GM21423 (cell line): Measurements from ENCODE around the gene HIBCH.
"Not testable (repeated sequence)": the region's sequence is repeated elsewhere in the genome, so short reads cannot be mapped to it uniquely, and the experiment has no call there.

Experiments
- ATAC-seq: cut with Tn5 transposase; IDR thresholded peaks from one replicate; pipeline ENCODE4 v1.9.1; 2021; ENCODE audit warnings: mild to moderate bottlenecking, moderate library complexity; ENCODE audit not compliant: unreplicated experiment

The HIBCH gene

GRCh38 chr2:190254063-190254850 lies 65.4 kb downstream of the HIBCH start:
- ATAC-seq = no peak

- ATAC-seq = no peak
Observed at GRCh38 chr2:190250421-190250820, 69.2 kb downstream of the HIBCH start.

GRCh38 chr2:190235551-190236075 lies 84.0 kb downstream of the HIBCH start:
- no peak for ATAC-seq

GRCh38 chr2:190235101-190235500 lies 84.5 kb downstream of the HIBCH start:
- ATAC-seq = no peak

- not testable (repeated sequence) for ATAC-seq
Observed at GRCh38 chr2:190223989-190224388, 95.6 kb downstream of the HIBCH start.

- not testable (repeated sequence) for ATAC-seq
Observed at GRCh38 chr2:190222745-190223144, 96.9 kb downstream of the HIBCH start.

GRCh38 chr2:190221429-190221828 lies 98.2 kb downstream of the HIBCH start:
- no peak for ATAC-seq

GRCh38 chr2:190219186-190219585 lies 100.4 kb downstream of the HIBCH start:
- no peak for ATAC-seq

GRCh38 chr2:190217616-190218015 lies 102.0 kb downstream of the HIBCH start:
- ATAC-seq = no peak

GRCh38 chr2:190216829-190217228 lies 102.8 kb downstream of the HIBCH start:
- no peak for ATAC-seq

- no peak for ATAC-seq
Observed at GRCh38 chr2:190215620-190216019, 104.0 kb downstream of the HIBCH start.

GRCh38 chr2:190214426-190215194 lies 105.0 kb downstream of the HIBCH start:
- no peak for ATAC-seq

- no peak for ATAC-seq
Observed at GRCh38 chr2:190213441-190214335, 105.9 kb downstream of the HIBCH start.

- no peak for ATAC-seq
Observed at GRCh38 chr2:190210471-190210870, 109.2 kb downstream of the HIBCH start.

GRCh38 chr2:190209559-190209958 lies 110.1 kb downstream of the HIBCH start:
- ATAC-seq = no peak

GRCh38 chr2:190207930-190208329 lies 111.7 kb downstream of the HIBCH start:
- ATAC-seq = no peak

GRCh38 chr2:190205657-190206056 lies 114.0 kb downstream of the HIBCH start:
- no peak for ATAC-seq

GRCh38 chr2:190202604-190203003 lies 117.0 kb downstream of the HIBCH start:
- ATAC-seq = no peak

- ATAC-seq = no peak
Observed at GRCh38 chr2:190202018-190202417, 117.6 kb downstream of the HIBCH start.

- ATAC-seq = no peak
Observed at GRCh38 chr2:190200603-190201002, 119.0 kb downstream of the HIBCH start.

- no peak for ATAC-seq
Observed at GRCh38 chr2:190199530-190199929, 120.1 kb downstream of the HIBCH start.
